Bone marrow (tissue), 2 donors: ENCODE results near the gene ACTL8.

Source experiments
- DNase-seq, 2 donors: peaks; one replicate each; lab custom pipeline; 2025; lab: John Stamatoyannopoulos, UW

The ACTL8 gene

GRCh38 chr1:17845583-17845982 is 90.5 kb downstream of the ACTL8 start:
- no peak for DNase-seq

GRCh38 chr1:17846341-17846740 is 91.2 kb downstream of the ACTL8 start:
- DNase-seq, result no peak

- no peak for DNase-seq
Observed at GRCh38 chr1:17847111-17847510, 92.0 kb downstream of the ACTL8 start.

- DNase-seq, result no peak
Observed at GRCh38 chr1:17849216-17849615, 94.1 kb downstream of the ACTL8 start.

- no peak for DNase-seq
Observed at GRCh38 chr1:17851056-17851455, 95.9 kb downstream of the ACTL8 start.

GRCh38 chr1:17852383-17852782 is 97.2 kb downstream of the ACTL8 start:
- DNase-seq, result no peak

GRCh38 chr1:17853241-17853935 is 98.3 kb downstream of the ACTL8 start:
- no peak for DNase-seq

- DNase-seq, result no peak
Observed at GRCh38 chr1:17856496-17857108, 101.5 kb downstream of the ACTL8 start.

- no peak for DNase-seq
Observed at GRCh38 chr1:17857109-17857499, 102.0 kb downstream of the ACTL8 start.

GRCh38 chr1:17857996-17858395 is 102.9 kb downstream of the ACTL8 start:
- DNase-seq, result no peak

GRCh38 chr1:17860812-17861211 is 105.7 kb downstream of the ACTL8 start:
- DNase-seq, result no peak

GRCh38 chr1:17861685-17862084 is 106.6 kb downstream of the ACTL8 start:
- DNase-seq, result no peak

- no peak for DNase-seq
Observed at GRCh38 chr1:17862121-17862520, 107.0 kb downstream of the ACTL8 start.

GRCh38 chr1:17865912-17866739 is 111.0 kb downstream of the ACTL8 start:
- DNase-seq, result no peak

GRCh38 chr1:17866740-17867029 is 111.6 kb downstream of the ACTL8 start:
- DNase-seq, result no peak

- no peak for DNase-seq
Observed at GRCh38 chr1:17867470-17867869, 112.3 kb downstream of the ACTL8 start.

GRCh38 chr1:17869815-17870214 is 114.7 kb downstream of the ACTL8 start:
- no peak for DNase-seq

GRCh38 chr1:17870679-17871078 is 115.5 kb downstream of the ACTL8 start:
- no peak for DNase-seq

GRCh38 chr1:17873007-17873675 is 118.0 kb downstream of the ACTL8 start:
- DNase-seq, result no peak

GRCh38 chr1:17874231-17874630 is 119.1 kb downstream of the ACTL8 start:
- DNase-seq, result no peak

- no peak for DNase-seq
Observed at GRCh38 chr1:17874710-17875109, 119.6 kb downstream of the ACTL8 start.

GRCh38 chr1:17875171-17875881 is 120.2 kb downstream of the ACTL8 start:
- no peak for DNase-seq
